Jurkat, Clone E6-1 (cell line): Measurements from ENCODE around the gene ROR1.
"Not testable (repeated sequence)": the region's sequence is repeated elsewhere in the genome, so short reads cannot be mapped to it uniquely, and the experiment has no call there.

Experiments
- DNase-seq: peaks from one replicate; pipeline ENCODE4 v3.0.0-alpha.2; 2011; ENCODE audit warnings: low read depth, low spot score
- H3K4me3 ChIP-seq: 2 replicates; pipeline ENCODE4 v1.5.1; 2011; ENCODE audit warnings: mild to moderate bottlenecking, low read length, control low read depth, moderate library complexity

ROR1 gene

DNA sequence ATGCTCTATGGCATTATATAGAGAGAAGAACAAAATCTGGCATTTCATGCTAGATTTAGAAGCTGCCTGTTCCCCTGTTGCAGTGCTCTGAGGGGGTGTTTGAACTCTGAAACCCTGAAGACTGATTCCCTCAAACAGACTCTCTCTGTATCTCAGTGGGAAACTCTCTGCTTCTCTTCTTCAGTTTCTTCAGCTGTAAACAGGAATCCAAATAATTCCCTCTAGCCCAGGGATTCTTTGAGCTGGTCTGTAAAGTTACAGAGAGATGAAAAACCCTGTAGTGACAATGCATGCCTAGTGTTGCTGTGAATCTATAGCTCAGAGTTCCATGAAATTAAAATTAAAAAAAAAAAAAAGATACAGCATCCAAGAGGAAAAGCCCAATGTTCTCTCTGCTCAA lies 17.0 kb upstream of the ROR1 start:
- DNase-seq: no peak
- no peak overlapping the region for H3K4me3 ChIP-seq

DNA sequence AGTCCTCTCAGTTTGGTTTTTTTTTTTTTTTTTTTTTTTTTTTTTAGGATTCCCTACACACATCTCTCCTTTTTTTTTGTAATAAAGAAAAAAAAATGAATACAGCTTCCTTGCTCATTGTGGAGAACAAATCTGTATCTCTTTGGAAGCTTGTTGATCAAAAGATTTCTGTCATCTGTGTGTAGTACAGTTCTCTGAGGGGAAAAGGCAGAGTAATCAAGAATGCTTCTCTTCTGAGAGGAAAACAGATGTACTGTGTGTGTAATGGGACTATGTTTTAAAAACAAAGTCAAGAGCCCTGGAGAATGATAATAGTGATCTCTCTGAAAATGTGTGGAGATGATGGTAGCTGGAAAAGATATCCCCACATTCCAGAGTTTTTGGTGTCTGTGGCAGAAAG lies 16.5 kb upstream of the ROR1 start:
- H3K4me3 ChIP-seq: no peak overlapping the region
- no peak for DNase-seq

DNA sequence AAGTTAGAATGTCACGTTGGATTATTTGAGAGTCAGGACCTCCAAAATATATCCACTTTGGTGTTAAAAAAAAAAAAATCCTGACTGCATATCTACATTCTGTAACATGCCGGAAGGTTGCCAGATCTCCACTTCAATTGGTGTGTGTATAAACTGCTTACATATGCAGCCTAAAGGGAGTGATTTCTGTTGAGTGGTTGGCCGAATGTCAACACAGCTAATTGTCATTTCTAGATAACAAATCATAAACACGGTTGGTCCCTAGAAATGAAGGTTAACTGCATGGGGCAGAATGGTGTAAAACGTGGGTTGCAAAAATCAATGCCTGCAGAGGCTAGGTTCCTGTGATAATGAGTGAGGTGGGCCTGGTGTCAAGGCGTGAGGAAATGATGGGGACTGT lies 15.0 kb upstream of the ROR1 start:
- DNase-seq: no peak
- no peak overlapping the region for H3K4me3 ChIP-seq

DNA sequence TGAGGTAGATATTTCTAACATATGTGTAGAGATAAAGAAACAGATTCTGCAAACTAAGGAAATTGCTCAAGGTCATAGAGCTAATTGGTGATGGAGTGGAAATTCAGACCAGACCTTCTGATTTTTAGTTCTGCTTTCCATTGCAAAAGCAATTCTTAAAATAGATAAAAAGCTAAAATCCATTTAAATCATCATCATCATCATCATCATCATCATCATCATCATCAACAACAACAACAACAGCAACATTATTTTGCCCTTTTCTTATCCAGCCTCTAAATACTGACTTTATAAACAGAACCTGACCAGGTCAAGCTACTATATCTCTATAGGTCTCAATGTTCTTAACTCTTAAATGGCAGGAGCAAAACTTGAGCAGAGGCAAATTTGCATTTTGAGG lies 14.0 kb upstream of the ROR1 start:
- H3K4me3 ChIP-seq: no peak overlapping the region
- no peak for DNase-seq

DNA sequence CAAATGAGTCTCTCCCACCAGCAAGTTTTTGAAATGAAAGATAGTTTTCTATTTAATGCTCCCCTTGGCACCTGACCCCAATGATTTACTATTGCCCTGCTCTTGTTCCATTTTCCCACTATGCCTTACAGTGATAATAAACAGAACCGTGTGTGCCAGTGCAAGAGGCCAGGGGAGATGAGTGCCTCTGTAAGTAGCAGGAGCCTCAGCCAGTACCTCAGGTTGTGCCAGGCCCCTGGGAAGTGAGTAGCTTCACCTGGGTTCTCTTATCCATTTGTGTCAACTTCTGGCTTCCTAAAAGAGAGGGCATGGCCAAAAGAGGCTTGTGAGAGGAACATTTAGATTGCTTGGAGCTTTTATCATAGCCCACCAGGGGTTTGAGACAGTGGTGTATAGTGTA lies 3.4 kb upstream of the ROR1 start:
- no peak overlapping the region for H3K4me3 ChIP-seq
- DNase-seq: no peak

DNA sequence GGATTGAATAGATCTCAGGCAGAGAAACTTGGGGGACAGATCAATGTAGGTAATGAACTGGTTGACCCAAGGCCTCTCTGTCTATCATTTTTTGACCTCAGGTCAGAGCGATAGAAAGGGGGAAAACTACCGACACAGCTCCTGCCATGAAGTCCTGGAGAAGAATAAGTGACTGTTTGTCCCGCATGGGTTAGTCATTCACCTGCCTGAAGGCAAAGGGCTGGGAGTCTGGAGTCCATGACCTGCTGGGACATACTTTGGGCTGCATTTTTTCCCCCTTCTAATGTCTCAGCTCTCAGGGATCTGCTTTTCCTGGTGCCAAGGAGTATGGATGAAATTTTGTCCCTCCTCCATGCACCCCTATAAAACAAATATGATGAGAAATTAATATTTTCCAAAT lies 1.6 kb upstream of the ROR1 start:
- H3K4me3 ChIP-seq: no peak overlapping the region
- no peak for DNase-seq

DNA sequence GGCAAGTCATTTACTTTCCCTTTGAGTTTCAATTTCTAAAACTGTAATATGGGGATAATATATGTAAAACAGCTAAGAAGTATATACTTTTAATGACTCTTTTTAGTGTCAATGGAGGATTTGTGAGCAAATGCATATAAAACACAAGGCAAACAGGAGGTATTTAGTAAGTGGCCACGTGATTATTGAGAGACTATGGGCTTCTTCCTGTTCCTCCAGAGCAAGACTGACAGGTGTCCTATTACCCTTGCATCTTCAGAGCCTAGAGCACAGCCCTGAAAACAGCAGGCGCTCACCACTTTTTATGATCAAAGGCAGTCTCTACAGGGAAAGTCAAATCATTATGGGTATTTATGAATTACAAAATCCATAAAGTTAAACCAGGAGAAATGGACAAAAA lies 941 bp upstream of the ROR1 start:
- H3K4me3 ChIP-seq: no peak overlapping the region

DNA sequence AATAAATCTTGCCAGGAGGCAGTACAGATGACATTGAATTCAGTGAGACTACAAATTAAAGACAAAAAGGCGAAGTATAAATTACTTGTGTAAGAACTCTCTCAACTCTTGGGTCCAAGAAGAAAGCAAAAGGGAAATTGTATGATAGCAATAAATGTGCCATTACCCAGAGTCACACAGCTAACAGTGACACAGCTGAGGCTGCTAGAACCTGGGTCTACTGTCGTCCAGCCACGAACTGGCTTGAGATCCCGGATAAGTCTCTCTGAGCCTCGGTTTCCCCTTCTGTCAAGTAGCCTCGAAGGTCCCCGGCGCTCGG lies 362 bp upstream of the ROR1 start:
- no peak for DNase-seq
- no peak overlapping the region for H3K4me3 ChIP-seq

More for the DNA sequence above, 941 bp upstream of the ROR1 start:
- DNase-seq: peak; percentile 17

DNA sequence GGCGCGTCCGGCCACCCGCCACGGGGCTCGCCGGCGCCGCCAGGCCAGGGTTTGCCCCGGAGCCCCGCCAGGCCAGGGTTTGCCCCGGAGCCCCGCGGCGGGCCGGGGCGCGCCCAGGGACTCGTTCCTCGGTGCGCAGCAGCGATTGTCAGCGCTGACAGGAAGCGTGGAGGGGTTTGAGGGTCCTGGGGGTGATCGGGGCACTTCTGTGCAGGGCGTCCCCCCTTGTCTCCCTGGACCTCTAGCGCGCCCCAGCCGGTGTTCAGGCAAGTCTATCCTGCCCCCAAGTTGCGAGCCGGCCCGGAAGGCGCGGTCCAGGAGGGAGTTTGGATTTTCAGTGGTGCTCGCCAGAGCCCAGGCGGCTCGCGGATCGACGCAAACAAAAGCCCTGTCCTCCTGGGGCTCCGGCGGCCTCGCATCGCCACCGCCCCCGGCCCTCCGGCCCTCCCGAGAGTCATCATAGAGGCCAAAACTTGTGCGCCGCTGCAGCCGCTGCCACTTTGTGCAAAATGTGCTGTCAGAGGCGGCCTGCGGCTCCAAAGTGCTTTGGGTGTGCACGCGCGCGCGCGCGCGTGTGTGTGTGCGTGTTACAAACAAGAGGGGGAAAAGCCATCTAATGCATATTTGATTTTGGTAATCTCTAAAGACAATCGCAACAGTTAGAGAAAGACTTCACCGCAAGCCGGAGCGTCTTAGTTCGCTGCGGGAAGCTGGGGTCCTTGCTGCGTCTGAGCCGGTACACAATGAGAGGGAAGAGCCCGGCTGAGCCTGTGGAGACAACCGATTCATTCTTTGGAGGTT lies 1.0 kb downstream of the ROR1 start:
- DNase-seq: no peak
- no peak overlapping the region for H3K4me3 ChIP-seq

DNA sequence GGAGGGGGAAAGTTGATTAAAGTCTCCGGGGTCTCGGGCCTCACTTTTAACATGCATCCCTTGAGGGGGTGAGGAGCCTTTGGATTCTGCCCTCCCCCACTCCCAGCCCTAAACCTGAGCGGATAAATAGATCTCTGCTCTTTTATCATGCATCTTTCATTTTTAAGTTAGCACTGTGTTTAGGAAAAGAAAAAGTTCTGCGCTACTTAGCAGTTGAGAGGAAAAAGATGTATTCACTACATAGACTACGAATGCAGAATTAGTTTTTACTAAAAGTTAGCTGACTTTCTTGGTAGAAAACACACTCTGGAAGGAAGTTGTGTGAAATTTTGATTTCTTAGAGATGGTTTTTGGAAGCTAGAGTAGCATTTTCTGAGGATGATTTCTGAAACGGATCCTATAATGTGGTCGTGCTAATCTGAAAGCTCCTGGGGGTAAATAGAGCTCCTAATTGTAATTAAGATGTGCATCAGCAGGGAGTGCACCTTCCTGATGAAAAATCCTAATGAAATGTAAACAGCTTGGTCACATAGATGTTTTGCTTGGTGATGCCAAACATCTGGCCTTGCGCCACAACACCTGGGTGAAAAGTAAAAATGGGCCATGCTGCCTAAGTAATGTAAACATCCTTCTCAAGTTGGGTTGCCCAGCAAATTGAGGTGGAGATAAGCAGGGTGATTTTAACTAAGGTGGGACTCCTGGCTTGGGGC lies 1.8 kb downstream of the ROR1 start:
- no peak for DNase-seq
- H3K4me3 ChIP-seq: no peak overlapping the region

DNA sequence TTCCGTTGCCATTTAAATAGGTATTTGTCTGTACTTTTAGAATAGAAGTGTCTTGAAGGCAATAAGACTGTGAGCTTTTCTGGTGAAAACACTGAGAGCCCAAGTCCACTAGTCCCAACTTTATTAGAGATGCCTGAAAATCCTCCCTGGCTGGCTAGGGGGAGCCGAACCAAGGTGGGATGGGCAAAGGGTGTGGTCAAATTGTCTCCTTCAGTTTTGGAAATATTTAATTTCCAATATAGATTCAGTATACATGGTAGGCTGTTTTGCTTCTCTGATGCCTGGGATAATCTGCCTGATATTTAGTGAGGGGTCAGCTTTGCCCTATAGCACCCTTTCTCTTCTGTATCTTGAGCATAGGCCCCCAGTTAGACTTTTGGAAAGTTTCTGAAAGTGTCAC lies 3.5 kb downstream of the ROR1 start:
- H3K4me3 ChIP-seq: no peak overlapping the region
- no peak for DNase-seq

DNA sequence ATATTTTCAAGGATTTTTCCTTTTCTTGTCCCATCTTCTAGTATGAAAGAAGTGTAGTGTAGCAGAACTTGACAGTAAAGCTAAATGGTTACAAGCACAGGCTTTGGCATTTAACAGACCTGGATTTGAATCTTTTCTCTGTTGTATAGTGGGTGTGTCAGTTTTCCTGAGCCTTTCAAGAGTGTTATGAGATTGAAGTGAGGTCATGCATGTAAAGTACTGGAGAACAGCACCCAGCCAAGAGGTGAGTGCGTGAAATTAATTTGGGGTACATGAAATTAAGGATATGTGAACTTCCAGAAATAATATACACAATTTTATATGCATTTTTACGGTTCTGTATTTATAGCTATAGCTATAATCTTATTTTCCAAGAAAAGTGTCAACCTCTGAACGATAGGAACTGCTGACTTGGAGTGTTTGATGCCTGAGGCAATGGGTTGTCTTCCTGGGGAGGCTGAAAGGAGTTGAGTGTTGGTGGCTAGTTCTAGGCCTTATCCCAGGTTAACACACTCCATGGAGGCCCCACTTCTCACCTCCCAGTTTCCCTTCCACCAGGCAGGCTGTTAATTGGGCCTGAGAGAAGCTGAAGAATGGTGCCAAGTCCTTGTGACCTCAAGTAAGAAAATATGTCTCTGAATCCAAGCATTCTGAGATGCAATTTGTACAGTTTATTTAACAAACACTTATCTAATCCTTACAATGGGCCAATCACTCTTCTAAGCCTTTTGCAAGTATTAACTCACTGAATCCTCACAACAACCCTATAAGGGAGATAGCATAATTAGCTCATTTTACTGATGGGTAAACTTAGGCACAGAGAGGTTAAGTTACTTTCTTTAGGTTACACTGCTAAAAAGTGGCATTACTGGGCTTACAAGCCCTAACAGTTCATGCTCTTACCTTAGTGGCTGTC lies 4.4 kb downstream of the ROR1 start:
- H3K4me3 ChIP-seq: no peak overlapping the region
- DNase-seq: no peak

DNA sequence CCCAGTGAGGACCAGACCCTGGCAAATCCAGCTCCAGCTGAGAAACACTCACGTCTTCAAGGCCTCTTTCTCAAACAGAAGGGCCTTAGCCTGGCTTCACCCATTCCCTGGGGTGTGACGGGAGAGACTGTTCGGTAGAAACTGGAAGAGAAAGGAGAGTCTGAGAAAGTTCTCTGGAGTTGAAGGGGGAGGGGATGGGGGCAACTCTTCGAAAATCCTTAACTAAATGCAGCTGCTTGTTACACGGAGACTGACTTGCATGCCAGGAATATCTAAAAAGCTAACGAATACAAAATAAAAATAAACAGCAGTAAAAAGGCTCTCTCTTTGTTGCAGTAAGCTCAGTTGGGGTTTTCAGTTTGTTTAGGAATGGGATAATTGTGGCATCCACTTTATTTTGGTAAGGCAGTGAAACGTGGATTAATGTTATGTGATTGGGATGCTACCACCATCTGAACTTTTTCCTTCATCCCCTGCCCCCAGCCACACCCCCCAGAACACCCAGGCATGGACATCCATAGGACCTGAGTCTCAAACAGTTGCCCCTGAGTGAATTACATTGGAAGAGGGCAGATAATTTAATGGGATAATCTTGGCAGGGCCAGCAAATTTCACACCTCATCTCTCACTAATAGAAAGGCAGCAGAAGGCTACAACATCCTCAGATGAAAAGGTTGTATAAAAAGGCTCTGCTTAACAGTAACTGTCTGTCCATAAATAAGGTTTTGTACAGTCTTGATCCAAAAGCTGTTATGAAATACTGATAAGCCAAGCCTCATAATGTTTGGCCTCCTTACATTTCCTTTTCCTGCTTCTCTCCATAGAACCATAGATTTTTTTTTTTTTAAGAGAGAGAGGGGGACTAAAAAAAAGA lies 5.8 kb downstream of the ROR1 start:
- no peak for DNase-seq
- no peak overlapping the region for H3K4me3 ChIP-seq

DNA sequence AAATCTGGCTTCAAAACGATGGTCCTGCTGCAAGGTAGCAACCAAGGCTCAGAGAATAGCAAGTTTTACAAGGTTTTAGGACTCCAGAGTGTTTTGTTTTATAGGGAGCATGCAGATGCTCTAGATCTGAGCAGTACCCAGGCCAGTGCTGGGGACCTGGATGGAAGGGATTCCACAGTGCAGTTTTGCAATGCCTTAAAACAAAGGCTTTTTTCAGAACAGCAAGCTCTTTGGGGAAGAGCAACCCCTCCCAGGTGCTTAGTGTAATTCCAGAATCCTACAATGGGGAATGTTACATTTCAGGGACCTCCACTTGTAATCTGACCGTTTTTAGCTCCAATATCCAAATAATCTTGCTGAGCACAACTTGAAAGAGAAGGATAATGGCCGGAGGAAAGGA lies 6.7 kb downstream of the ROR1 start:
- no peak overlapping the region for H3K4me3 ChIP-seq
- DNase-seq: no peak

DNA sequence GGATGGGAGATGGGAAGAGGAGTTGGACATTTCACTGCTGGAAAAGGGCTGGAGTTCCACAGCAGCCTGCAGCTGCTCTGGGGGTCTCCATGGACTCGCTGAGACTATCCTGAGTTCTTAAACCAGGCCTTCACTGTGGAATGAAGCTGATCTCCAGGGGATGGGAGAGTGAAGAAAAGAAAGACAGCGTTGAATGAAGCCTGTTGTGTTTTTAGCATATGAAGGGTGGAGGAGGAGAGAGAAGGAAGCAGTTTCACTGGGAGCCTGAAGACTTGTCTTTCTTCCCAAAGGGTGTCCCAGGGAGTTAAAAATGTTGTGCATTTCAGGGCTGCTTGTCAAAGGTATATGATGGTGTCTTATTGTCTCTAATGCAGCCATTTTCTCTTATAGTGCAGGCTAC lies 9.2 kb downstream of the ROR1 start:
- no peak for DNase-seq
- no peak overlapping the region for H3K4me3 ChIP-seq

DNA sequence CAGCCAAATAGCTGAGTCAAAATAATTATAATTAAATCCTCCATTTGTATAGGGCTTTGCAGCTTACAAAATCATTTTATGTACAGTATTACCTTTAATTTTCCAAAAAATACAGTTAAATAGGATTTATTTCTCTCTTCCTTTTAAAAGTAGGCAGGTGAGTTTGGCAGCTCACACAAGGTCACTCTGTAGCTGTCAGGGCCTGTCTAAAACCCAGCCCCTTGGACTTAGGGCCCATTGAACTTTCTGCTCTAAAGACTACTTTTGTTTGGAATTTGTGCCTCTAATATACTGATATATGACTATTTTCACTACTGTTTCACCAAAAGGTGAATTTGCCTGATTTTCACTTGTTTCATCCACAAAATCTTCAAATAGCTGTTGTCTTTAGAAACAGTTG lies 10.3 kb downstream of the ROR1 start:
- DNase-seq: no peak

DNA sequence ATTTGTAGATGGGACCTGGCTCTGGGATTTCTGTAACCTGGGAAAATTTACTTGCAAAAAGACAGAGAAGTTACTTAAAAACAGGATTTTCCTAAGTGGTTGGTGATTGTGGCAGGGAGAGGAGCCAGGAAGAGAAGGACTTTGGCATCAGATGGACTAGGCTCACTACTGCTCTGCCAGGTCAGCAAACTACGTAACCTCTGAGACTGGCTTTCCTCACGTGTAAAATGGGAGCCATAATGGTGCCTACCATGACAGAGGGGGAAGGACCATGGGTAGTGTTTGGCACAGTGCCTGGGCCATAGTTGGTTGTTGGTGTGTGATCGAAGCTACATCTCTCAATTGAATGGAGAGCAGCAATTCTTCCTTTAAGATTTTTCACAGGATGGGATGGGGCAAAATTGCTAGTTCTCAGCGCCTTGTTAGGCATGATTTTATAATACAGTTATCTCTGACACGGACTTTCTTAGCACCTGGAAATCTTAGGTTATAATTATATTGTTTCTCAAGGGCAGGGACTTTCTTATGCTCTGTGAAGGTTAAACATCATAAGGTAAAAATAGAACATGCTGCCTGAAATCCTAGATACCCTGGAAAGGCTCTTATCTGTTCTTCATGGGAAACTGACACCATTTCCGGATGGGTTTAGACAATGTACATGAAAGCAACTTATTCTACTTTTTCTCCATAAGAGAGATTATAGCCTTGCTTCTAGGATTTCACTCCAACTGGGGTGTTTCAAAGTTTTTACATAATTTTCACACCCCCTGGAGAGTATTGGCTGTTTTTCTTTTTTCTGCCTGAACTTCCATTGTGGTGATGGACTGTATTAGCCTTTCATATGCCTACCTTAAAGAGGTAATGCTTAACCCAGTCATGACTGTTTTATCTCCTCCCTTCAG lies 10.9 kb downstream of the ROR1 start:
- no peak for DNase-seq
- no peak overlapping the region for H3K4me3 ChIP-seq

More for the DNA sequence above, 10.3 kb downstream of the ROR1 start:
- H3K4me3 ChIP-seq: no peak overlapping the region

DNA sequence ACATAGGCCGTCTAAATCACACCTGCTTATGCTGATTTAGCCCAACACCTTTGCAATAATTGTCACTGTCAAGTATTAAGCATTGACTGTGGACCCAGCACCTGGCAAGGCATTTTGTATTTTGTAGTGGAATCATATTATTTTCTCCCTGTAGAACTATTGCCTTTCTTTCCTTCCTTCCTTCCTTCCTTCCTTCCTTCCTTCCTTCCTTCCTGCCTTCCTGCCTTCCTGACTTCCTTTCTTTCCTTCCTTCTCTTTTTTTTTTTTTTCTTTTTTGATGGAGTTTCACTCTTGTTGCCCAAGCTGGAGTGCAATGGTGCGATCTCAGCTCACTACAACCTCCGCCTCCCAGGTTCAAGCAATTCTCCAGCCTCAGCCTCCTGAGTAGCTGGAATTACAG lies 13.5 kb downstream of the ROR1 start:
- H3K4me3 ChIP-seq: not testable (repeated sequence)

More for the DNA sequence above, 13.5 kb downstream of the ROR1 start:
- DNase-seq: not testable (repeated sequence)
